ENCODE data around the gene NEUROD1. TPM values are rescaled to one million over a fixed set of nuclear protein-coding genes. Genes with fewer than 3 reads are reported as not detected.

Gene NEUROD1
- total RNA-seq, 1 donor from 2014 or later, result not detected

GRCh38 chr2:181682026-181682789 is 1.9 kb upstream of the NEUROD1 start:
- H3K4me1 ChIP-seq, result peaks cover 15% of the 10 kb centered on the region
- TF ChIP-seq EZH2phosphoT487 (IDR thresholded peaks at IDR 0.05) (peak; percentile 44), EZH2 (IDR thresholded peaks at IDR 0.05) (no peak), CTCF (IDR thresholded peaks at IDR 0.05) (no peak)
- Mint-ChIP-seq H3K27ac (no peak overlapping the region), H3K4me3 (peak overlapping the region; percentile 84), H3K4me1 (peaks cover 51% of the 10 kb centered on the region), H3K36me3 (no peaks in the 10 kb centered on the region), H3K27me3 (ENCODE audit: insufficient read depth, low read depth) (peaks cover 91% of the 10 kb centered on the region), H3K9me3 (no peaks in the 10 kb centered on the region)
- peaks cover 90% of the 10 kb centered on the region for H4K20me1 ChIP-seq (ENCODE audit: low read depth)
- DNase-seq (ENCODE audit: low spot score), result no peak
- no peak overlapping the region for H3K4me3 ChIP-seq
- no peak overlapping the region for H2AFZ ChIP-seq (replicated peaks)
- H3K27ac ChIP-seq, result no peak overlapping the region
- H3K79me2 ChIP-seq (ENCODE audit: low read depth), result no peaks in the 10 kb centered on the region
- no peaks in the 10 kb centered on the region for H3K36me3 ChIP-seq
- H3F3A ChIP-seq (ENCODE audit: low read depth), result peaks cover 12% of the 10 kb centered on the region
- no peaks in the 10 kb centered on the region for H3K9me3 ChIP-seq (ENCODE audit: low read depth)
- no peak overlapping the region for H3K9ac ChIP-seq
- H3K27me3 ChIP-seq, result peaks cover 100% of the 10 kb centered on the region
- H3K4me2 ChIP-seq, result peak overlapping the region; percentile 82

- H3K27ac ChIP-seq, result no peak overlapping the region
- peaks cover 100% of the 10 kb centered on the region for H3K27me3 ChIP-seq
- peaks cover 51% of the 10 kb centered on the region for H3K4me1 Mint-ChIP-seq
- no peaks in the 10 kb centered on the region for H3K79me2 ChIP-seq (ENCODE audit: low read depth)
- no peaks in the 10 kb centered on the region for H3K9me3 ChIP-seq (ENCODE audit: low read depth)
- H3K9ac ChIP-seq, result no peak overlapping the region
- H3K27me3 Mint-ChIP-seq (ENCODE audit: insufficient read depth, low read depth), result peaks cover 83% of the 10 kb centered on the region
- peaks cover 89% of the 10 kb centered on the region for H4K20me1 ChIP-seq (ENCODE audit: low read depth)
- H3F3A ChIP-seq (ENCODE audit: low read depth), result peaks cover 12% of the 10 kb centered on the region
- no peaks in the 10 kb centered on the region for H3K36me3 ChIP-seq
- no peak overlapping the region for H3K27ac Mint-ChIP-seq
- peak overlapping the region; percentile 39 for H3K4me3 ChIP-seq
- H3K4me1 ChIP-seq, result peaks cover 15% of the 10 kb centered on the region
- peak overlapping the region; percentile 84 for H3K4me3 Mint-ChIP-seq
- H3K4me2 ChIP-seq, result peak overlapping the region; percentile 76
- DNase-seq (ENCODE audit: low spot score), result no peak
- no peaks in the 10 kb centered on the region for H3K9me3 Mint-ChIP-seq
- TF ChIP-seq EZH2phosphoT487 (IDR thresholded peaks at IDR 0.05), result peak; percentile 14
- TF ChIP-seq EZH2 (IDR thresholded peaks at IDR 0.05), result no peak
- no peak for TF ChIP-seq CTCF (IDR thresholded peaks at IDR 0.05)
- no peaks in the 10 kb centered on the region for H3K36me3 Mint-ChIP-seq
- H2AFZ ChIP-seq (replicated peaks), result no peak overlapping the region
These were observed 857 bp upstream of the NEUROD1 start for GRCh38 chr2:181680937-181681811.

- Histone ChIP-seq H3K4me2 (no peak overlapping the region), H3K27ac (no peak overlapping the region)
- H3K27me3 Mint-ChIP-seq (ENCODE audit: insufficient read depth, low read depth), result peaks cover 75% of the 10 kb centered on the region
These were observed 755 bp downstream of the NEUROD1 start for GRCh38 chr2:181679544-181679979.

More at GRCh38 chr2:181679544-181679979, 755 bp downstream of the NEUROD1 start:
- Histone ChIP-seq H3F3A (ENCODE audit: low read depth) (peaks cover 12% of the 10 kb centered on the region), H2AFZ (replicated peaks) (no peak overlapping the region), H3K79me2 (ENCODE audit: low read depth) (no peaks in the 10 kb centered on the region), H3K9ac (no peak overlapping the region), H3K9me3 (ENCODE audit: low read depth) (no peaks in the 10 kb centered on the region), H3K4me3 (no peak overlapping the region), H3K36me3 (no peaks in the 10 kb centered on the region), H3K27me3 (peaks cover 100% of the 10 kb centered on the region), H4K20me1 (ENCODE audit: low read depth) (peaks cover 78% of the 10 kb centered on the region), H3K4me1 (peaks cover 15% of the 10 kb centered on the region)
- Mint-ChIP-seq H3K36me3 (no peaks in the 10 kb centered on the region), H3K27ac (no peak overlapping the region), H3K4me1 (peaks cover 43% of the 10 kb centered on the region), H3K9me3 (no peaks in the 10 kb centered on the region), H3K4me3 (peak overlapping the region; percentile 69)
- no peak for TF ChIP-seq CTCF (IDR thresholded peaks at IDR 0.05)
- TF ChIP-seq EZH2phosphoT487 (IDR thresholded peaks at IDR 0.05), result peak; percentile 55
- TF ChIP-seq EZH2 (IDR thresholded peaks at IDR 0.05), result peak; percentile 95
- no peak for DNase-seq (ENCODE audit: low spot score)

All from neural progenitor cell (in vitro differentiated cells).